ENCODE data around the gene NXF3. TPM values are rescaled to one million over a fixed set of nuclear protein-coding genes. Genes with fewer than 3 reads are reported as not detected.
"Not testable (repeated sequence)": the region's sequence is repeated elsewhere in the genome, so short reads cannot be mapped to it uniquely, and the experiment has no call there.

The NXF3 gene
- total RNA-seq, 2 donors from 2014 or later: 0.47 to 1.0 TPM

- intact Hi-C loops (cut with DNase I, micrococcal nuclease): no loop called here
- peak; percentile 75 for ATAC-seq
- no peak for DNase-seq
Measured at GRCh38 chrX:103056902-103057301, 36.0 kb downstream of the NXF3 start.

DNA sequence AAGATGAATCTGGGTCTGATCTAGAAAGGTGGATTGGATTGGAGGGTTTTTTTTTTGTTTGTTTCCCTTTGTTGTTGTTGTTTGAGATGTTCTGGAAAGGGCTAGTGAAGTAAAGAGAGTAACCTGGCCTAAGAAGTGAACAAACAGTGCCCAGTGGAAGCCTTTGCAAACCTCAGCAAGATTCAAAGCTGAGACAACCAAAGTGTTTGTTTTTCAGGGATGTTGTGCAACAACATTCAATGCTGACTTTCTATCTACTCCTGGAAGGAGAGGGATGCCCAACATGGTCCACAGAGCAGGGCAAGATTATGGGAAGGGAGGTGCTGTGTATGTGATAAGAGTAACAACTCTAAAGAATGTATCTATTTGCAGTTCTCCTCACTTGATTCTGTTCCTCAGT, 40.3 kb downstream of the NXF3 start:
- no peak for DNase-seq
- intact Hi-C loops (cut with DNase I, micrococcal nuclease): no loop called here
- ATAC-seq: no peak

DNA sequence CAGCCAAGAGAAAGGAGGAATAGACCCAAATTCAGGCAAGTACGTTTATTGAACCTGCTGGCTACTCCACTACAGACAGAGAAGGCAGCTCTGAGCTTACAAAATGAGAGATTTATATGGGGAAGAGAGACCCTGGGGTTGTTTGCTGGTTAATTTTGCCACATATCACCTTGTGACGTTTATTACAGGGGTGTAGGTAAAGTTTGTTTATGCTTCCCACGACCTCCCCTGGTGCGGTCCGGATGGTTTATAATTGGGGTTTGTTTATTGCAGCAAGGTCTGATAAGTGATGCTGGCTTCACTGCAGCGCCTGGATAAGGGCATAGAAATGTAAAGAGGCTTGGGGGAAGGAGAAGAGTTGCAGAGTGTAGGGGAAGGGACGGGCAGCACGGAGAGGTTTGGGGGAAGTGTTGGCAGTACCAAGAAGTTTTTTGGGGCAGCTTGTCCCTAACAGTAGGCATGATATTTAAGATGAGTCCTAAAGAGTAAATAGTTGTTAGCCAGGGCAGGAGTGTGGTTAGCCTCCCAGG, 41.6 kb downstream of the NXF3 start:
- intact Hi-C loops (cut with DNase I, micrococcal nuclease): no loop called here
- ATAC-seq (no peak), DNase-seq (no peak)

DNA sequence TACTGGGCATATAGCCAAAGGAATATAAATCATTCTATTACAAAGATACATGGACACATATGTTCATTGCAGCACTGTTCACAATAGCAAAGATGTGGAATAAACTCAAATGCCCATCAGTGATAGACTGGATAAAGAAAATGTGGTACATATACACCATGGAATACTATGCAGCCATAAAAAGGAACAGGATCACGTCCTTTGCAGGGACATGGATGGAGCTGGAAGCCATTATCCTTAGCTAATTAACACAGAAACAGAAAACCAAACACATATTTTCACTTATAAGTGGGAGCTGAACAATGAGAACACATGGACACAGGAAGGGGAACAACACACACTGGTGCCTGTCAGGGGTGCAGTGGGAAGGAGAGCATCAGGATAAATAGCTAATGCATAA, 59.6 kb downstream of the NXF3 start:
- intact Hi-C loops (cut with DNase I, micrococcal nuclease); ATAC-seq; DNase-seq: not testable (repeated sequence)

Other genes starting within 250 kb of the NXF3 start
- gene RAB40AL, start 155.9 kb downstream of the NXF3 start, total RNA-seq: 1 to 10 TPM; 1.0 to 1.5 TPM
- 1 to 10 TPM; 1.2 to 1.6 TPM for gene BEX1, start 29.0 kb downstream of the NXF3 start, total RNA-seq
- 10 to 100 TPM; 12.3 to 16.8 TPM for gene BEX4, start 122.0 kb upstream of the NXF3 start, total RNA-seq
- gene TCEAL8, start 162.0 kb upstream of the NXF3 start, total RNA-seq: 10 to 100 TPM; 29.2 to 36.4 TPM
- not detected for gene TCEAL5, start 183.6 kb upstream of the NXF3 start, total RNA-seq
- gene BEX2, start 217.8 kb upstream of the NXF3 start, total RNA-seq: 1 to 10 TPM; 5.1 to 7.8 TPM
- gene TCEAL7, start 237.1 kb upstream of the NXF3 start, total RNA-seq: 1 to 10 TPM; 1.3 to 4.8 TPM

Data from left colon (tissue), 2 donors.